Transverse colon (tissue), 4 donors: Measurements from ENCODE around the gene NMT2. TPM values are rescaled to one million over a fixed set of nuclear protein-coding genes. Genes with fewer than 3 reads are reported as not detected.

Experiments used
- DNase-seq: peaks from one replicate; pipeline ENCODE4 v3.0.0-alpha.2; 2019
- H3K27ac ChIP-seq, 4 donors: fragments of 200-600 bp; sonication (generic); 2 replicates each; pipeline ENCODE4 v1.5.1; 2016 to 2018; ENCODE audit warnings: inconsistent platforms in 4 of 4
- H3K27me3 ChIP-seq: fragments of 200-600 bp; sonication (generic); 2 replicates; pipeline ENCODE4 v1.5.1; 2017; ENCODE audit warnings: inconsistent platforms
- H3K36me3 ChIP-seq, 4 donors: fragments of 200-600 bp; sonication (generic); 2 replicates each; pipeline ENCODE4 v1.5.1; 2017 to 2019; ENCODE audit warnings: inconsistent platforms in 4 of 4
- H3K4me1 ChIP-seq, 4 donors: fragments of 200-600 bp; sonication (generic); 2 replicates each; pipeline ENCODE4 v1.5.1; 2017 to 2020; ENCODE audit warnings: inconsistent platforms in 4 of 4
- H3K4me3 ChIP-seq, 4 donors: fragments of 200-600 bp; sonication (generic); 1 replicate in 1 of 4; 2 replicates in 3 of 4; pipeline versions ENCODE4 v1.5.1 to v1.6.1; 2017 to 2019; ENCODE audit warnings: inconsistent platforms in 4 of 4
- H3K9me3 ChIP-seq, 2 donors: fragments of 200-600 bp; sonication (generic); 2 replicates each; pipeline ENCODE4 v1.5.1; 2017 to 2019; ENCODE audit warnings: inconsistent platforms in 2 of 2
- EP300 ChIP-seq: sonication (generic); formaldehyde crosslinking; IDR thresholded peaks from one replicate; pipeline ENCODE4 v1.6.1; 2017; ENCODE audit warnings: antibody characterized with exemption, low read depth
- POLR2A ChIP-seq: fragments of 450-650 bp; IDR thresholded peaks from one replicate; pipeline ENCODE4 v1.6.1; 2016; ENCODE audit warnings: antibody characterized with exemption, mild to moderate bottlenecking, moderate library complexity
- POLR2AphosphoS5 ChIP-seq, 3 donors: sonication (generic); formaldehyde crosslinking; IDR thresholded peaks; one replicate each; pipeline ENCODE4 v1.6.1; 2016; ENCODE audit warnings: antibody characterized with exemption in 3 of 3
- WGBS, 2 donors: methylation state at CpG; one replicate each; pipeline ENCODE4 v1.1.5; 2018; ENCODE audit warnings: low coverage in 1 of 2; 5-methylcytosine and 5-hydroxymethylcytosine counted together
- in situ Hi-C, 4 donors: fragments of 200-750 bp; cut with MboI; loops; one replicate each; pipeline versions ENCODE4 v1.15.0 to v1.15.1; 2017; ENCODE audit warnings: low sequenced_read_pairs in 3 of 4, low pct_ligation_motif_present in 1 of 4, low pct_unique_long_range_greater_than_20kb in 1 of 4
- intact Hi-C: fragments of 100-400 bp; cut with DNase I; formaldehyde crosslinking; loops from one replicate; pipeline ENCODE4 v1.15.1; 2023; ENCODE audit warnings: low total_unique reads
- total RNA-seq, 4 donors: library from RNA; depleted of rRNA; stranded (reverse); fragments of >200 nt; gene quantifications; one replicate each; pipeline ENCODE4 v1.1.0, GENCODE V29; 2016
- TF ChIP-seq, protein P1 (sequence below), 5 experiments: fragments of 200-600 bp in 3 of 5; fragments of 450-650 bp in 2 of 5; sonication (generic) in 3 of 5; IDR thresholded peaks; 1 replicate in 2 of 5; 2 replicates in 3 of 5; pipeline ENCODE4 v1.5.1; 2016 to 2017; ENCODE audit warnings: antibody characterized with exemption in 5 of 5, inconsistent platforms in 3 of 5, mild to moderate bottlenecking in 2 of 5, moderate library complexity in 1 of 5

Gene NMT2
- total RNA-seq, 4 donors from 2014 or later = 5.2 to 39.3 (median 33.8) TPM

DNA sequence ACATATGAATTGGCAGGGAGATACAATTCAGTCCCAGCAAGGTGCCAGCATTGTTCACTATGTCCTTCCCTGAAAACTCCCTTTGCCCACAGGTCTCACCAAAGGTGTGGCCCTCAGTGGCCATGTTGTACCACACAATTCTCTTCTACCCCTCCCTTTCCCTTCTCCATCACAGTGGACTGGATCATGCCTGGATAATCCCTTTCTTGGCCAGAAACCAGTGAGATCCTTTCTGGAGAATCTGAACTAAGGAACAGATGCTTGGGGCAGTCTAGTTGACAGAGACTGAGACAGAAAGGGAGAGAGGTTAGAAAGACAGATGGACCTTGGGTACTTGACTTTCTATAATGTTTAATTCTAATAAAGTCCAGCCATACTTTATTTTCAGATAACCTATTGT is 9.5 kb downstream of the NMT2 start:
- Histone ChIP-seq H3K27ac (peak overlapping the region in 2 of 4 donors; percentile 15 to 27), H3K36me3 (no peaks in the 10 kb centered on the region), H3K4me1 (peaks cover 0 to 31% (median 9%) of the 10 kb centered on the region in 4 donors), H3K27me3 (no peaks in the 10 kb centered on the region), H3K4me3 (no peak overlapping the region), H3K9me3 (no peaks in the 10 kb centered on the region)
- intact Hi-C loops (no loop called here), in situ Hi-C loops (no loop called here)
- no peak for TF ChIP-seq POLR2A
- TF ChIP-seq, protein P1, sequence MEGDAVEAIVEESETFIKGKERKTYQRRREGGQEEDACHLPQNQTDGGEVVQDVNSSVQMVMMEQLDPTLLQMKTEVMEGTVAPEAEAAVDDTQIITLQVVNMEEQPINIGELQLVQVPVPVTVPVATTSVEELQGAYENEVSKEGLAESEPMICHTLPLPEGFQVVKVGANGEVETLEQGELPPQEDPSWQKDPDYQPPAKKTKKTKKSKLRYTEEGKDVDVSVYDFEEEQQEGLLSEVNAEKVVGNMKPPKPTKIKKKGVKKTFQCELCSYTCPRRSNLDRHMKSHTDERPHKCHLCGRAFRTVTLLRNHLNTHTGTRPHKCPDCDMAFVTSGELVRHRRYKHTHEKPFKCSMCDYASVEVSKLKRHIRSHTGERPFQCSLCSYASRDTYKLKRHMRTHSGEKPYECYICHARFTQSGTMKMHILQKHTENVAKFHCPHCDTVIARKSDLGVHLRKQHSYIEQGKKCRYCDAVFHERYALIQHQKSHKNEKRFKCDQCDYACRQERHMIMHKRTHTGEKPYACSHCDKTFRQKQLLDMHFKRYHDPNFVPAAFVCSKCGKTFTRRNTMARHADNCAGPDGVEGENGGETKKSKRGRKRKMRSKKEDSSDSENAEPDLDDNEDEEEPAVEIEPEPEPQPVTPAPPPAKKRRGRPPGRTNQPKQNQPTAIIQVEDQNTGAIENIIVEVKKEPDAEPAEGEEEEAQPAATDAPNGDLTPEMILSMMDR (IDR thresholded peaks at IDR 0.05) = no peak
- TF ChIP-seq EP300 = no peak
- no peak for TF ChIP-seq POLR2AphosphoS5 (IDR thresholded peaks at IDR 0.05)
- no peak for DNase-seq

DNA sequence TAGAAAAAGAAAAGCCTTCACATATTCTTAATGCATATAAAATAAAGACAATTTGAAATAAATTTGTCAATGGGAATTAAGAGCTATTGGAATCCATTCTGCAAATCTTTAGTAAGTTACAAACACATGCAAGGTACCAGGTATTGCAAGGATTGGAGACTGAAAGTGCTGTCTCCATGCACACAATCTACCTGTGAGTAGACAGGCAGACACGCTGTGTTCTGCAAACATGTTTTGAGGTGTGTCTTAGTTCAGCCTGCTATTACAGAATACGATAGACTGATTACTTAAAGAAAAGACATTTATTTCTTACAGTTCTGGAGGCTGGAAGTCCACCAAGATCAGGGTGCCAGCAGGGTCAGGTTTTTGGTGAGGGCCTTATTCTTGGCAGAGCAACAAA is 10.0 kb downstream of the NMT2 start:
- WGBS, 2 donors = 59 to 66% methylated on average over 2 of the region's 2 CpGs
- no peaks in the 10 kb centered on the region for H3K36me3 ChIP-seq
- H3K9me3 ChIP-seq = no peaks in the 10 kb centered on the region
- no peak for DNase-seq
- intact Hi-C loops (no loop called here), in situ Hi-C loops (no loop called here)
- H3K27ac ChIP-seq = peak overlapping the region in 2 of 4 donors; percentile 15 to 27
- no peaks in the 10 kb centered on the region for H3K27me3 ChIP-seq
- TF ChIP-seq POLR2A = no peak
- TF ChIP-seq EP300 = no peak
- TF ChIP-seq, protein P1 (IDR thresholded peaks at IDR 0.05) = no peak
- no peak for TF ChIP-seq POLR2AphosphoS5 (IDR thresholded peaks at IDR 0.05)
- peaks cover 0 to 31% (median 9%) of the 10 kb centered on the region in 4 donors for H3K4me1 ChIP-seq
- H3K4me3 ChIP-seq = no peak overlapping the region

DNA sequence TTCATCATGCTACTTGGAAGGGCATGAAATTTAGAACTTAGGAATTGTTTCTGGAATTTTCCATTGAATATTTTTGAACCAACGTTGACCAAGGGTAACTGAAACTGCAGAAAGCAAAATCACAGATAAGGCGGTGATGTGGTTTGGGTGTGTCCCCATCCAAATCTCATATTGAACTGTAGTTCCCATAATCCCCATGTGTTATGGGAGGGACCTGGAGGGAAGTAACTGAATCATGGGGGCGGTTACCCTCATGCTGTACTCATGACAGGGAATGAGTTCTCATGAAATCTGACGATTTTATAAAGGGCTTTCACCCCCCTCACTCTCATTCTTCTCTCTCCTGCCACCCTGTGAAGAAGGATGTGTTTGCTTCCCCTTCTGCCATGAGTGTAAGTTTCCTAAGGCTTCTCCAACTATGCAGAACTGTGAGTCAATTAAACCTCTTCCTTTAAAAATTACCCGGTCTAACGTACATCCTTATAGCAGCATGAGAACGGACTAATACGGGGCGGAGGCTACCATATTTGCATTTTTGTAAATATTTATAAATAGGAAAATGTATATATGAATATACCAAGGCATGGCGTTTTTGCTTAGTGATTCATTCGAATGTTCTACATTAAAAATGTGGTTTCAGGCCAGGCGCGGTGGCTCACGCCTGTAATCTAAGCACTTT is 12.4 kb downstream of the NMT2 start:
- Histone ChIP-seq H3K27ac (peak overlapping the region in 1 of 4 donors; percentile 19), H3K4me1 (peaks cover 0 to 53% (median 15%) of the 10 kb centered on the region in 4 donors), H3K9me3 (no peaks in the 10 kb centered on the region), H3K36me3 (no peaks in the 10 kb centered on the region), H3K27me3 (no peaks in the 10 kb centered on the region), H3K4me3 (no peak overlapping the region)
- intact Hi-C loops = no loop called here
- 91 to 94% methylated on average over 10 to 14 of the region's 14 CpGs for WGBS, 2 donors
- DNase-seq = no peak
- in situ Hi-C loops = no loop called here
- TF ChIP-seq, protein P1 (IDR thresholded peaks at IDR 0.05) = no peak
- no peak for TF ChIP-seq EP300

- no peaks in the 10 kb centered on the region for H3K9me3 ChIP-seq
- intact Hi-C loops = no loop called here
- no peaks in the 10 kb centered on the region for H3K27me3 ChIP-seq
- peaks cover 0 to 41% (median 8%) of the 10 kb centered on the region in 4 donors for H3K4me1 ChIP-seq
- DNase-seq = no peak
- TF ChIP-seq, protein P1 (IDR thresholded peaks at IDR 0.05) = no peak
- no peak for TF ChIP-seq POLR2AphosphoS5 (IDR thresholded peaks at IDR 0.05)
- peak overlapping the region in 1 of 4 donors; percentile 2 for H3K4me3 ChIP-seq
- in situ Hi-C loops = no loop called here
- H3K36me3 ChIP-seq = no peaks in the 10 kb centered on the region
- H3K27ac ChIP-seq = peak overlapping the region; percentile 58 to 74 (median 73)
Observed at GRCh38 chr10:15152556-15152955, 15.9 kb downstream of the NMT2 start.
